Astrocyte (in vitro differentiated cells and primary cell): ENCODE results near the gene FGFBP3. TPM values are rescaled to one million over a fixed set of nuclear protein-coding genes. Genes with fewer than 3 reads are reported as not detected.

Source experiments
- DNase-seq: peaks from one replicate; pipeline ENCODE4 v3.0.0-alpha.2; 2010; ENCODE audit warnings: low read depth
- FAIRE-seq: peaks from 2 replicates; lab custom pipeline; 2011; peaks lifted over from hg19 to GRCh38; lab: Jason Lieb, UNC
- H2AFZ ChIP-seq: 2 replicates; pipeline ENCODE4 v1.6.0; 2012; ENCODE audit warnings: low read depth, low read length, inconsistent platforms
- H3K27ac ChIP-seq: 2 replicates; pipeline ENCODE4 v1.5.1; 2011; ENCODE audit warnings: low read depth, low read length, inconsistent platforms
- H3K27me3 ChIP-seq: 2 replicates; pipeline ENCODE4 v1.6.0; 2011; ENCODE audit warnings: low read length, inconsistent platforms; ENCODE audit not compliant: insufficient read depth
- H3K36me3 ChIP-seq: 2 replicates; pipeline ENCODE4 v1.5.1; 2011; ENCODE audit warnings: low read length, inconsistent platforms; ENCODE audit not compliant: insufficient read depth
- H3K4me1 ChIP-seq: 2 replicates; pipeline ENCODE4 v1.5.1; 2011; ENCODE audit warnings: low read length, inconsistent platforms; ENCODE audit not compliant: insufficient read depth
- H3K4me2 ChIP-seq: 2 replicates; pipeline ENCODE4 v1.6.0; 2012; ENCODE audit warnings: low read length, inconsistent platforms
- H3K4me3 ChIP-seq: 2 replicates; pipeline ENCODE4 v1.5.1; 2011; ENCODE audit warnings: low read depth, mild to moderate bottlenecking, low read length, inconsistent platforms; ENCODE audit not compliant: insufficient read depth
- H3K79me2 ChIP-seq: 2 replicates; pipeline ENCODE4 v1.6.0; 2012; ENCODE audit warnings: mild to moderate bottlenecking, low read length, inconsistent platforms; ENCODE audit not compliant: insufficient read depth
- H3K9ac ChIP-seq: 2 replicates; pipeline ENCODE4 v1.6.0; 2012; ENCODE audit warnings: mild to moderate bottlenecking, low read length, inconsistent platforms
- H3K9me3 ChIP-seq: 2 replicates; pipeline ENCODE4 v1.5.1; 2012; ENCODE audit warnings: low read depth, mild to moderate bottlenecking, low read length, inconsistent platforms; ENCODE audit not compliant: insufficient read depth
- H4K20me1 ChIP-seq: 2 replicates; pipeline ENCODE4 v1.6.0; 2012; ENCODE audit warnings: low read length, inconsistent platforms; ENCODE audit not compliant: insufficient read depth
- H3K27ac Mint-ChIP-seq: one replicate; pipeline ENCODE4 v1.8.0; 2021; ENCODE audit warnings: mild to moderate bottlenecking, mixed read lengths; ENCODE audit not compliant: unreplicated experiment
- H3K27me3 Mint-ChIP-seq: one replicate; pipeline ENCODE4 v1.8.0; 2021; ENCODE audit warnings: low read depth, mixed read lengths; ENCODE audit not compliant: unreplicated experiment
- H3K36me3 Mint-ChIP-seq: one replicate; pipeline ENCODE4 v1.8.0; 2021; ENCODE audit warnings: low read depth, mixed read lengths; ENCODE audit not compliant: unreplicated experiment
- H3K4me1 Mint-ChIP-seq: one replicate; pipeline ENCODE4 v1.8.0; 2021; ENCODE audit warnings: low read depth, mixed read lengths; ENCODE audit not compliant: unreplicated experiment
- H3K4me3 Mint-ChIP-seq: one replicate; pipeline ENCODE4 v1.8.0; 2021; ENCODE audit warnings: mild to moderate bottlenecking, moderate library complexity, mixed read lengths; ENCODE audit not compliant: unreplicated experiment
- H3K9me3 Mint-ChIP-seq: one replicate; pipeline ENCODE4 v1.8.0; 2021; ENCODE audit warnings: mild to moderate bottlenecking, mixed read lengths; ENCODE audit not compliant: unreplicated experiment
- EZH2 ChIP-seq: IDR thresholded peaks from 2 replicates; pipeline ENCODE4 v1.6.1; 2012; ENCODE audit warnings: mild to moderate bottlenecking, low read length, inconsistent platforms; ENCODE audit not compliant: insufficient read depth
- total RNA-seq: library from RNA; stranded (reverse); gene quantifications from 2 replicates; pipeline ENCODE4 v1.2.1, GENCODE V29; 2021
- TF ChIP-seq, protein P1 (sequence below): IDR thresholded peaks from 2 replicates; pipeline ENCODE4 v1.5.1; 2011; ENCODE audit warnings: low read depth, mild to moderate bottlenecking, inconsistent platforms, low read length, moderate library complexity; ENCODE audit not compliant: insufficient read depth

The FGFBP3 gene
- total RNA-seq, 1 donor from 2014 or later, result 3.3 TPM

- no peak overlapping the region for H3K27ac ChIP-seq
- H3K4me1 ChIP-seq, result peaks cover 18% of the 10 kb centered on the region
- Mint-ChIP-seq H3K4me1 (peaks cover 12% of the 10 kb centered on the region), H3K36me3 (no peaks in the 10 kb centered on the region), H3K9me3 (no peaks in the 10 kb centered on the region), H3K4me3 (peak overlapping the region; percentile 92), H3K27ac (peak overlapping the region; percentile 58), H3K27me3 (no peaks in the 10 kb centered on the region)
- peak overlapping the region; percentile 94 for H3K4me2 ChIP-seq
- DNase-seq (no peak), FAIRE-seq (no peak)
- H4K20me1 ChIP-seq, result no peaks in the 10 kb centered on the region
- no peak for TF ChIP-seq EZH2
- H3K79me2 ChIP-seq, result no peaks in the 10 kb centered on the region
- H3K9ac ChIP-seq, result peak overlapping the region; percentile 67
- H2AFZ ChIP-seq, result peak overlapping the region; percentile 91
- no peaks in the 10 kb centered on the region for H3K36me3 ChIP-seq
- no peaks in the 10 kb centered on the region for H3K27me3 ChIP-seq
- peak overlapping the region; percentile 71 for H3K4me3 ChIP-seq
- H3K9me3 ChIP-seq, result no peaks in the 10 kb centered on the region
Measured at GRCh38 chr10:91886954-91887271, 22.4 kb downstream of the FGFBP3 start.

- H3K9me3 Mint-ChIP-seq, result no peaks in the 10 kb centered on the region
- H3K27ac ChIP-seq, result no peak overlapping the region
- no peak overlapping the region for H3K27ac Mint-ChIP-seq
Measured at GRCh38 chr10:91885362-91886079, 23.8 kb downstream of the FGFBP3 start.

GRCh38 chr10:91884536-91884935 lies 24.8 kb downstream of the FGFBP3 start:
- peak overlapping the region; percentile 54 for H2AFZ ChIP-seq

More at GRCh38 chr10:91885362-91886079, 23.8 kb downstream of the FGFBP3 start:
- Histone ChIP-seq H3K36me3 (no peaks in the 10 kb centered on the region), H3K79me2 (no peaks in the 10 kb centered on the region), H3K27me3 (no peaks in the 10 kb centered on the region), H3K4me3 (no peak overlapping the region), H3K4me2 (no peak overlapping the region), H3K4me1 (peaks cover 18% of the 10 kb centered on the region), H3K9ac (no peak overlapping the region), H4K20me1 (no peaks in the 10 kb centered on the region), H2AFZ (no peak overlapping the region), H3K9me3 (no peaks in the 10 kb centered on the region)
- H3K36me3 Mint-ChIP-seq, result no peaks in the 10 kb centered on the region
- TF ChIP-seq, protein P1, sequence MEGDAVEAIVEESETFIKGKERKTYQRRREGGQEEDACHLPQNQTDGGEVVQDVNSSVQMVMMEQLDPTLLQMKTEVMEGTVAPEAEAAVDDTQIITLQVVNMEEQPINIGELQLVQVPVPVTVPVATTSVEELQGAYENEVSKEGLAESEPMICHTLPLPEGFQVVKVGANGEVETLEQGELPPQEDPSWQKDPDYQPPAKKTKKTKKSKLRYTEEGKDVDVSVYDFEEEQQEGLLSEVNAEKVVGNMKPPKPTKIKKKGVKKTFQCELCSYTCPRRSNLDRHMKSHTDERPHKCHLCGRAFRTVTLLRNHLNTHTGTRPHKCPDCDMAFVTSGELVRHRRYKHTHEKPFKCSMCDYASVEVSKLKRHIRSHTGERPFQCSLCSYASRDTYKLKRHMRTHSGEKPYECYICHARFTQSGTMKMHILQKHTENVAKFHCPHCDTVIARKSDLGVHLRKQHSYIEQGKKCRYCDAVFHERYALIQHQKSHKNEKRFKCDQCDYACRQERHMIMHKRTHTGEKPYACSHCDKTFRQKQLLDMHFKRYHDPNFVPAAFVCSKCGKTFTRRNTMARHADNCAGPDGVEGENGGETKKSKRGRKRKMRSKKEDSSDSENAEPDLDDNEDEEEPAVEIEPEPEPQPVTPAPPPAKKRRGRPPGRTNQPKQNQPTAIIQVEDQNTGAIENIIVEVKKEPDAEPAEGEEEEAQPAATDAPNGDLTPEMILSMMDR, result no peak
- no peak for TF ChIP-seq EZH2
- no peak for DNase-seq
- no peaks in the 10 kb centered on the region for H3K27me3 Mint-ChIP-seq
- no peak overlapping the region for H3K4me3 Mint-ChIP-seq
- peaks cover 8% of the 10 kb centered on the region for H3K4me1 Mint-ChIP-seq
- FAIRE-seq, result no peak

More at GRCh38 chr10:91884536-91884935, 24.8 kb downstream of the FGFBP3 start:
- no peaks in the 10 kb centered on the region for H3K79me2 ChIP-seq
- peaks cover 18% of the 10 kb centered on the region for H3K4me1 ChIP-seq
- H3K27me3 ChIP-seq, result no peaks in the 10 kb centered on the region
- FAIRE-seq (no peak), DNase-seq (no peak)
- no peaks in the 10 kb centered on the region for H3K27me3 Mint-ChIP-seq
- no peaks in the 10 kb centered on the region for H4K20me1 ChIP-seq
- no peak overlapping the region for H3K27ac Mint-ChIP-seq
- no peak overlapping the region for H3K27ac ChIP-seq
- no peaks in the 10 kb centered on the region for H3K9me3 ChIP-seq
- no peak overlapping the region for H3K9ac ChIP-seq
- H3K4me1 Mint-ChIP-seq, result peaks cover 8% of the 10 kb centered on the region
- H3K36me3 ChIP-seq, result no peaks in the 10 kb centered on the region
- H3K9me3 Mint-ChIP-seq, result no peaks in the 10 kb centered on the region
- H3K36me3 Mint-ChIP-seq, result no peaks in the 10 kb centered on the region
- no peak overlapping the region for H3K4me3 ChIP-seq
- TF ChIP-seq, protein P1, result no peak
- no peak overlapping the region for H3K4me3 Mint-ChIP-seq
- H3K4me2 ChIP-seq, result no peak overlapping the region
